GM19452 (cell line): ENCODE results near the gene ENAM.
"Not testable (repeated sequence)": the region's sequence is repeated elsewhere in the genome, so short reads cannot be mapped to it uniquely, and the experiment has no call there.

ENCODE experiments used
- ATAC-seq: cut with Tn5 transposase; IDR thresholded peaks from one replicate; pipeline ENCODE4 v1.9.1; 2021; ENCODE audit not compliant: unreplicated experiment

The ENAM gene

GRCh38 chr4:70676554-70677090, 48.1 kb downstream of the ENAM start:
- no peak for ATAC-seq

- ATAC-seq = peak; percentile 84
Observed at GRCh38 chr4:70678383-70678999, 49.9 kb downstream of the ENAM start.

GRCh38 chr4:70680934-70681333, 52.4 kb downstream of the ENAM start:
- no peak for ATAC-seq

- ATAC-seq = no peak
Observed at GRCh38 chr4:70681704-70682103, 53.2 kb downstream of the ENAM start.

- ATAC-seq = not testable (repeated sequence)
Observed at GRCh38 chr4:70682142-70682541, 53.6 kb downstream of the ENAM start.

DNA sequence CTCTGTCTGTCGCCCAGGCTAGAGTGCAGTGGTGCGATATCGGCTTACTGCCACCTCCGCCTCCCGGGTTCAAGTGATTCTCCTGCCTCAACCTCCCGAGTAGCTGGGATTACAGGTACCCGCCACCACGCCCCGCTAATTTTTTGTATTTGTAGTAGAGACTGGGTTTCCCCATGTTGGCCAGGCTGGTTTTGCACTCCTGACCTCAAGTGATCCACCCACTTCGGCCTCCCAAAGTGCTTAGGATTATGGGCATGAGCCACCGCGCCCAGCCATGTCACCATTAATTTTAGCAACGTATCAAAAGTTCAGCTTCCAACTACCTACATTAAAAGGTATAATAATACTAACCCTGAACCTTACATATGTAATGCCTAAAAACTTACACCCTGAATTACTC, 58.8 kb downstream of the ENAM start:
- no peak for ATAC-seq

DNA sequence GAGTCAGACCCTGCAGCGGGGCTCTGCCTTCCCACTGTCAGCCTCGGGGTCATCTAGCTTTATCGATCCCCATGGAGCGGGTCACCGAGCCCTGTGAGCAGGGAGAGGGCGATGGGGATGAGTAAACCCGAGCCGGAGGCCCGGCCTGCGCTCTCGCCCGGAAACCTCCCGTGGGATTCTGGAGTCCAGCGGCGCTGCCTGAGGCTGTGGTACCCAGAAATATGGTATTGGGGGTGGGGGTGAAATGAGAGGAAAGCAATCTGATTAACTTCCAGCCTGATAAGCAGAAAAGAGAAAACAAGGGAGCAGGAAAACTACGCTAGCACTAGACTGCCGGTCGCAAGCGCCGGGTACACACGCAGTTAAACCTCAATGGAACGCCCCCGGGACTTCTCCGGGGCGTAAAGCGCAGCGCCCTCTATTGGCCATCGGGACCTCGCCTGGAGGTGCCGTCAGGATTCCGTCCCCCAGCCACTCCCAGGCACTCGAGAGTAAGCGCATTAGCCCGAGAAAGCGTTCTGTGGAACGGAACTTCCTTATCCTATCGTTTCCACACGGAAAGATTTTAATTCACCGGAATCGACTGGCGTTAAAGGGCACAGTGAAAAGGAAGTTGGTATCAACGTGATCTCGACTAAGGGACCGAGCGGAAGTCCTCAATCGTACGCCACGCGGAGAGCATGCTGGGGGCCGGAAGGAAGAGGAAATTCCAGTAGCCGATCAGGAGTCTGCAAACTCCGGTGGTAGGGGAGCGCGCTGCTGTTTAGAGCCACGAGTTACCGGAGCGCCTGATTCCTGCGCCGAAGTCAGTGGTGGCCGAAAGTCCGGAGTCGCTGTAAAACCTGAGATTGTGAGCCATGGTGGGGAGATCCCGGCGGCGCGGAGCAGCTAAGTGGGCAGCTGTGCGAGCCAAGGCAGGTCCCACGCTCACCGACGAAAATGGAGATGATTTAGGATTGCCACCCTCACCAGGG, 59.6 kb downstream of the ENAM start, which contains the start of gene UTP3:
UTP3 (plus strand) TSS at position 712 of the 974 bp plus-strand sequence; CDS start at position 858, 146 bp downstream.
- ATAC-seq = peak; percentile 95

DNA sequence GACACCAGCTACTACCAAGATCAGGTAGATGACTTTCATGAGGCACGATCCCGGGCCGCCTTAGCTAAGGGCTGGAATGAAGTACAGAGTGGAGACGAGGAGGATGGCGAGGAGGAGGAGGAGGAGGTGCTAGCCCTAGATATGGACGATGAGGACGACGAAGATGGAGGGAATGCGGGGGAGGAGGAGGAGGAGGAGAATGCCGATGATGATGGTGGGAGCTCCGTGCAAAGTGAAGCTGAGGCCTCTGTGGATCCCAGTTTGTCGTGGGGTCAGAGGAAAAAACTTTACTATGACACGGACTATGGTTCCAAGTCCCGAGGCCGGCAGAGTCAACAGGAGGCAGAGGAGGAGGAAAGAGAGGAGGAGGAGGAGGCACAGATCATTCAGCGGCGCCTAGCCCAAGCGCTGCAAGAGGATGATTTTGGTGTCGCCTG, 60.3 kb downstream of the ENAM start:
- ATAC-seq = no peak

DNA sequence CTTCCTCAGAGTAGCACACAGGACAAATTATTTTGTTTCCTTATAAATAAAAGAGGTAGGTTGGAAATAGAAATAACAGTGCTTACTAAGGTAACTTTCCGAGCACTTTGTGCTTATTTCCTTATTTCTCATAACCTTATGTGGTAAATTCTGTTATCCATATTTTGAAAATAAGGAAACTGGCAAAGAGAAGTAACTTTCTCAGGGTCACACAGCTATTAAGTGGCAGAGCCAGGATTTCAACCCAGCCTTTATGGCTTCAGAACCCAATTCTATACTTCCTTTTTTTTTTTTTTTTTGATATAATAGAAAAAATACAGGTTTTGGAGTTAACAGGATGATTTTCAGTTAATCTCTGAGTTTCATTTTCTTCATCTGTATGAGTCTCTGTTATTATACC, 63.1 kb downstream of the ENAM start:
- no peak for ATAC-seq

- ATAC-seq = not testable (repeated sequence)
Observed at GRCh38 chr4:70694633-70695032, 66.1 kb downstream of the ENAM start.
